ENCODE results near the gene PEPD.

PEPD gene

GRCh38 chr19:33424181-33424580 lies 97.4 kb downstream of the PEPD start:
- peaks cover 6% of the 10 kb centered on the region for H3K36me3 Mint-ChIP-seq (ENCODE audit: low read depth)
- H3K4me1 Mint-ChIP-seq, result peaks cover 38% of the 10 kb centered on the region
- no peak overlapping the region for H3K27ac Mint-ChIP-seq
- H3K9me3 Mint-ChIP-seq, result no peaks in the 10 kb centered on the region
- H3K27me3 Mint-ChIP-seq (ENCODE audit: low read depth, poor library complexity), result peaks cover 15% of the 10 kb centered on the region
- no peak for DNase-seq
- TF ChIP-seq CTCF (IDR thresholded peaks at IDR 0.05), result no peak
- H3K4me3 Mint-ChIP-seq, result no peak overlapping the region

GRCh38 chr19:33422369-33423180 lies 99.0 kb downstream of the PEPD start:
- no peak overlapping the region for H3K27ac Mint-ChIP-seq
- H3K9me3 Mint-ChIP-seq, result no peaks in the 10 kb centered on the region

GRCh38 chr19:33421368-33421767 lies 100.2 kb downstream of the PEPD start:
- no peak overlapping the region for H3K4me3 Mint-ChIP-seq
- peaks cover 22% of the 10 kb centered on the region for H3K4me1 Mint-ChIP-seq

More at GRCh38 chr19:33422369-33423180, 99.0 kb downstream of the PEPD start:
- DNase-seq, result no peak
- peaks cover 23% of the 10 kb centered on the region for H3K4me1 Mint-ChIP-seq
- peaks cover 11% of the 10 kb centered on the region for H3K27me3 Mint-ChIP-seq (ENCODE audit: low read depth, poor library complexity)
- H3K36me3 Mint-ChIP-seq (ENCODE audit: low read depth), result peaks cover 6% of the 10 kb centered on the region
- no peak overlapping the region for H3K4me3 Mint-ChIP-seq
- no peak for TF ChIP-seq CTCF (IDR thresholded peaks at IDR 0.05)

GRCh38 chr19:33420821-33421220 lies 100.8 kb downstream of the PEPD start:
- Mint-ChIP-seq H3K4me1 (peaks cover 23% of the 10 kb centered on the region), H3K4me3 (no peak overlapping the region), H3K36me3 (ENCODE audit: low read depth) (peaks cover 6% of the 10 kb centered on the region), H3K27ac (no peak overlapping the region), H3K9me3 (no peaks in the 10 kb centered on the region), H3K27me3 (ENCODE audit: low read depth, poor library complexity) (peaks cover 11% of the 10 kb centered on the region)
- TF ChIP-seq CTCF (IDR thresholded peaks at IDR 0.05), result no peak
- DNase-seq, result no peak

More at GRCh38 chr19:33421368-33421767, 100.2 kb downstream of the PEPD start:
- peaks cover 6% of the 10 kb centered on the region for H3K36me3 Mint-ChIP-seq (ENCODE audit: low read depth)
- TF ChIP-seq CTCF (IDR thresholded peaks at IDR 0.05), result no peak
- no peak overlapping the region for H3K27ac Mint-ChIP-seq
- peaks cover 11% of the 10 kb centered on the region for H3K27me3 Mint-ChIP-seq (ENCODE audit: low read depth, poor library complexity)
- H3K9me3 Mint-ChIP-seq, result no peaks in the 10 kb centered on the region
- DNase-seq, result no peak

- no peak for TF ChIP-seq CTCF (IDR thresholded peaks at IDR 0.05)
- peaks cover 6% of the 10 kb centered on the region for H3K36me3 Mint-ChIP-seq (ENCODE audit: low read depth)
- H3K9me3 Mint-ChIP-seq, result no peaks in the 10 kb centered on the region
- H3K27ac Mint-ChIP-seq, result no peak overlapping the region
- peak; percentile 70 for DNase-seq
- H3K27me3 Mint-ChIP-seq (ENCODE audit: low read depth, poor library complexity), result peaks cover 9% of the 10 kb centered on the region
- no peak overlapping the region for H3K4me3 Mint-ChIP-seq
- H3K4me1 Mint-ChIP-seq, result peaks cover 22% of the 10 kb centered on the region
Observed at GRCh38 chr19:33419788-33420130, 101.8 kb downstream of the PEPD start.

Data from nephron progenitor cell (in vitro differentiated cells).